Panc1 (cell line): ENCODE measurements around the gene SLC5A6. TPM values are rescaled to one million over a fixed set of nuclear protein-coding genes. Genes with fewer than 3 reads are reported as not detected.

Source experiments
- ATAC-seq: fragments of 200-7000 bp; cut with Tn5 transposase; 2 replicates; pipeline ENCODE4 v1.9.1; 2020; ENCODE audit warnings: mild to moderate bottlenecking, moderate library complexity
- BruUV-seq: library from RNA; stranded (reverse); fragments of 400-500 nt; replicated peaks from 2 replicates; lab custom pipeline; 2021; lab: Mats Ljungman, UMichigan
- CTCF ChIA-PET: fragments of 300-600 bp; sonication (Branson Sonifier 250); formaldehyde crosslinking; loops from one replicate; lab custom pipeline; 2022; ENCODE audit warnings: antibody characterized with exemption; lab: Charles Lee
- POLR2A ChIA-PET: fragments of 300-600 bp; sonication (Branson Sonifier 250); formaldehyde crosslinking; loops from one replicate; lab custom pipeline; 2022; ENCODE audit warnings: antibody characterized with exemption; lab: Charles Lee
- DNase-seq: peaks from one replicate; pipeline ENCODE4 v3.0.0-alpha.2; 2010; ENCODE audit warnings: low read depth, low spot score
- H3K27ac ChIP-seq: 2 replicates; pipeline ENCODE4 v1.5.1; 2011; ENCODE audit warnings: mild to moderate bottlenecking, low read length, inconsistent platforms
- H3K27me3 ChIP-seq: fragments of 200-500 bp; sonication (Bioruptor generic); 2 replicates; pipeline ENCODE4 v1.6.0; 2014; ENCODE audit warnings: low read length, inconsistent platforms; ENCODE audit not compliant: control insufficient read depth, insufficient read depth
- H3K36me3 ChIP-seq: fragments of 200-500 bp; sonication (Bioruptor generic); 2 replicates; pipeline ENCODE4 v1.5.1; 2014; ENCODE audit warnings: inconsistent platforms, mild to moderate bottlenecking, low read length, moderate library complexity; ENCODE audit not compliant: control insufficient read depth, insufficient read depth
- H3K4me1 ChIP-seq: 2 replicates; pipeline ENCODE4 v1.5.1; 2011; ENCODE audit warnings: inconsistent platforms, mild to moderate bottlenecking, low read length, moderate library complexity; ENCODE audit not compliant: control insufficient read depth, insufficient read depth
- H3K4me3 ChIP-seq, 2 experiments: 2 replicates each; pipeline ENCODE4 v1.5.1; 2011 to 2012; ENCODE audit warnings: low read depth in 2 of 2, low read length in 2 of 2, mild to moderate bottlenecking in 2 of 2, inconsistent platforms in 1 of 2, moderate library complexity in 1 of 2
- H3K9me3 ChIP-seq: fragments of 200-500 bp; sonication (Bioruptor generic); 2 replicates; pipeline ENCODE4 v1.5.1; 2014; ENCODE audit warnings: low read depth, mild to moderate bottlenecking, inconsistent platforms, low read length, moderate library complexity; ENCODE audit not compliant: control insufficient read depth, insufficient read depth
- POLR2AphosphoS5 ChIP-seq: IDR thresholded peaks from 2 replicates; pipeline ENCODE4 v1.6.1; 2012; ENCODE audit warnings: mild to moderate bottlenecking, low read depth, low read length, moderate library complexity
- SIN3A ChIP-seq: IDR thresholded peaks from 2 replicates; pipeline ENCODE4 v1.6.1; 2012; ENCODE audit warnings: low read depth, mild to moderate bottlenecking, low read length, moderate library complexity, borderline replicate concordance; ENCODE audit not compliant: insufficient read depth
- TCF7L2 ChIP-seq: IDR thresholded peaks from 2 replicates; pipeline ENCODE4 v1.6.1; 2011; ENCODE audit warnings: mild to moderate bottlenecking, low read depth, low read length, inconsistent platforms
- in situ Hi-C: cut with HindIII; loops from 2 replicates; pipeline ENCODE4 v1.10.0; 2016; ENCODE audit warnings: low sequenced_read_pairs, low pct_unique_long_range_greater_than_20kb
- intact Hi-C: fragments of 100-400 bp; cut with micrococcal nuclease; formaldehyde crosslinking; loops from one replicate; pipeline ENCODE4 v1.10.0; 2022; ENCODE audit not compliant: unreplicated experiment
- total RNA-seq: library from RNA; stranded (reverse); gene quantifications from one replicate; pipeline ENCODE4 v1.2.1, GENCODE V29; 2021; ENCODE audit not compliant: unreplicated experiment
- TF ChIP-seq, protein P1 (sequence below), 2 experiments: IDR thresholded peaks; 2 replicates each; pipeline ENCODE4 v1.6.1; 2011 to 2012; ENCODE audit warnings: low read depth in 2 of 2, control low read depth in 1 of 2, low read length in 1 of 2, mild to moderate bottlenecking in 1 of 2, moderate library complexity in 1 of 2; ENCODE audit not compliant: insufficient read depth in 1 of 2
- TF ChIP-seq, protein P2 (sequence below): fragments of 450-650 bp; IDR thresholded peaks from 2 replicates; pipeline ENCODE4 v1.5.1; 2017; ENCODE audit warnings: mild to moderate bottlenecking

The SLC5A6 gene
- total RNA-seq, 1 experiment from 2014 or later, result 74.5 TPM

DNA sequence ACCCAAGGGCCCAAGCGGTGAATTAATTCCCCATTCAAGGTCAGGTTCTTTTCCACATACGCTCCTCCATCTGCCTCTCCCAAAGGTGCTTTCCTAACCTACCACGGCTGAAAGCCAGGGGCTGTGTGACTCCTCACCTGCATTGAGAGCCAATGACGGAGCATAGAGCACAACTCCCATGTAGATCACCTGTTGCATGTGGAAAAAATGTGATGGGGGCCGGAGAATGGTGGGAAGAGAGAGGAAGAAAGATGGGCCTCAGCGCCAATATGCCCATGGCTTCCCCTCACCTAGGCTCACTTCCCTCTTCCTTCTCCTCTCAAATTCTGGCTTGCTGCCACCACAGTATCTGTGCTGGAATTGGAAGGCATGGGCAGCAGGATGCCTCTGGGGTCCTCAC is 5.7 kb downstream of the SLC5A6 start:
- Histone ChIP-seq H3K9me3 (no peaks in the 10 kb centered on the region), H3K27ac (no peak overlapping the region), H3K4me1 (no peaks in the 10 kb centered on the region), H3K27me3 (no peaks in the 10 kb centered on the region), H3K36me3 (peaks cover 5% of the 10 kb centered on the region), H3K4me3 (no peak overlapping the region)
- CTCF ChIA-PET, result no interaction called here
- intact Hi-C loops, result no loop called here
- ATAC-seq, result no peak
- TF ChIP-seq, protein P1, sequence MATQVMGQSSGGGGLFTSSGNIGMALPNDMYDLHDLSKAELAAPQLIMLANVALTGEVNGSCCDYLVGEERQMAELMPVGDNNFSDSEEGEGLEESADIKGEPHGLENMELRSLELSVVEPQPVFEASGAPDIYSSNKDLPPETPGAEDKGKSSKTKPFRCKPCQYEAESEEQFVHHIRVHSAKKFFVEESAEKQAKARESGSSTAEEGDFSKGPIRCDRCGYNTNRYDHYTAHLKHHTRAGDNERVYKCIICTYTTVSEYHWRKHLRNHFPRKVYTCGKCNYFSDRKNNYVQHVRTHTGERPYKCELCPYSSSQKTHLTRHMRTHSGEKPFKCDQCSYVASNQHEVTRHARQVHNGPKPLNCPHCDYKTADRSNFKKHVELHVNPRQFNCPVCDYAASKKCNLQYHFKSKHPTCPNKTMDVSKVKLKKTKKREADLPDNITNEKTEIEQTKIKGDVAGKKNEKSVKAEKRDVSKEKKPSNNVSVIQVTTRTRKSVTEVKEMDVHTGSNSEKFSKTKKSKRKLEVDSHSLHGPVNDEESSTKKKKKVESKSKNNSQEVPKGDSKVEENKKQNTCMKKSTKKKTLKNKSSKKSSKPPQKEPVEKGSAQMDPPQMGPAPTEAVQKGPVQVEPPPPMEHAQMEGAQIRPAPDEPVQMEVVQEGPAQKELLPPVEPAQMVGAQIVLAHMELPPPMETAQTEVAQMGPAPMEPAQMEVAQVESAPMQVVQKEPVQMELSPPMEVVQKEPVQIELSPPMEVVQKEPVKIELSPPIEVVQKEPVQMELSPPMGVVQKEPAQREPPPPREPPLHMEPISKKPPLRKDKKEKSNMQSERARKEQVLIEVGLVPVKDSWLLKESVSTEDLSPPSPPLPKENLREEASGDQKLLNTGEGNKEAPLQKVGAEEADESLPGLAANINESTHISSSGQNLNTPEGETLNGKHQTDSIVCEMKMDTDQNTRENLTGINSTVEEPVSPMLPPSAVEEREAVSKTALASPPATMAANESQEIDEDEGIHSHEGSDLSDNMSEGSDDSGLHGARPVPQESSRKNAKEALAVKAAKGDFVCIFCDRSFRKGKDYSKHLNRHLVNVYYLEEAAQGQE (IDR thresholded peaks at IDR 0.05; ENCODE audit: insufficient read depth in 1 of 2, low read depth in 2 of 2, low read length in 1 of 2), result no peak
- TF ChIP-seq, protein P2, sequence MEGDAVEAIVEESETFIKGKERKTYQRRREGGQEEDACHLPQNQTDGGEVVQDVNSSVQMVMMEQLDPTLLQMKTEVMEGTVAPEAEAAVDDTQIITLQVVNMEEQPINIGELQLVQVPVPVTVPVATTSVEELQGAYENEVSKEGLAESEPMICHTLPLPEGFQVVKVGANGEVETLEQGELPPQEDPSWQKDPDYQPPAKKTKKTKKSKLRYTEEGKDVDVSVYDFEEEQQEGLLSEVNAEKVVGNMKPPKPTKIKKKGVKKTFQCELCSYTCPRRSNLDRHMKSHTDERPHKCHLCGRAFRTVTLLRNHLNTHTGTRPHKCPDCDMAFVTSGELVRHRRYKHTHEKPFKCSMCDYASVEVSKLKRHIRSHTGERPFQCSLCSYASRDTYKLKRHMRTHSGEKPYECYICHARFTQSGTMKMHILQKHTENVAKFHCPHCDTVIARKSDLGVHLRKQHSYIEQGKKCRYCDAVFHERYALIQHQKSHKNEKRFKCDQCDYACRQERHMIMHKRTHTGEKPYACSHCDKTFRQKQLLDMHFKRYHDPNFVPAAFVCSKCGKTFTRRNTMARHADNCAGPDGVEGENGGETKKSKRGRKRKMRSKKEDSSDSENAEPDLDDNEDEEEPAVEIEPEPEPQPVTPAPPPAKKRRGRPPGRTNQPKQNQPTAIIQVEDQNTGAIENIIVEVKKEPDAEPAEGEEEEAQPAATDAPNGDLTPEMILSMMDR, result no peak
- TF ChIP-seq TCF7L2 (no peak), POLR2AphosphoS5 (no peak), SIN3A (no peak)
- POLR2A ChIA-PET, result no interaction called here
- in situ Hi-C loops, result no loop called here
- no TSS peak for BruUV-seq
- no peak for DNase-seq

DNA sequence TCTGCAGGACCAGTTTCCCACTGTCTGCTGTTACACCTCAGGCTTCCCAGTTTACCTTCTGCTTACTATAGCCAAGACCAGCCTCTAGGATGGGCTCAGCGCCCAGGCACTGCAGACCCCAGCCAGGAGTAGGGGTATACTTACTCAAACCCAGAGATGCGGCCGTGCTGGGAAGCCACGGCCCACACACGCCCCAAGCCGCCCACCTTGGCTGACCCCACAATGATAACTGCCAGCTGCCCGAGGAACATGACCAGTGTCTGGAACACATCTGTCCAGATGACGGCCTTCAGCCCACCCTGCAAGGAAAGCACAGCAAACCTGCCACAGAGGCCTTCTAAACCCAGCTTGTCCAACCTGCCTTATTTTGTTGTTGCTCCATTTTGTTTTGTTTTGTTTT is 6.9 kb downstream of the SLC5A6 start:
- DNase-seq, result no peak
- no TSS peak for BruUV-seq
- intact Hi-C loops, result no loop called here

More for the DNA sequence above, 6.9 kb downstream of the SLC5A6 start:
- TF ChIP-seq, protein P2, result no peak
- TF ChIP-seq, protein P1 (IDR thresholded peaks at IDR 0.05; ENCODE audit: insufficient read depth in 1 of 2, low read depth in 2 of 2, low read length in 1 of 2), result no peak
- TF ChIP-seq SIN3A (no peak), POLR2AphosphoS5 (no peak), TCF7L2 (no peak)
- Histone ChIP-seq H3K4me1 (no peaks in the 10 kb centered on the region), H3K4me3 (no peak overlapping the region), H3K27me3 (no peaks in the 10 kb centered on the region), H3K36me3 (peaks cover 5% of the 10 kb centered on the region), H3K27ac (no peak overlapping the region), H3K9me3 (no peaks in the 10 kb centered on the region)
- ATAC-seq, result no peak
- in situ Hi-C loops, result no loop called here
- ChIA-PET POLR2A (no interaction called here), CTCF (no interaction called here)
